BLaER1 treated with 17β-estradiol and CSF1 and Interleukin-3, amounts not matched to agents 10 nM and 100 nM (cell line): ENCODE measurements around the gene GGACT.
A peak's percentile ranks its signal among the peaks of the same experiment; 100 is the strongest.
"Not testable (repeated sequence)": the region's sequence is repeated elsewhere in the genome, so short reads cannot be mapped to it uniquely, and the experiment has no call there.

Experiments
- H3K27ac ChIP-seq, 11 experiments: shearing (Covaris generic); formaldehyde crosslinking; 2 replicates each; pipeline ENCODE4 v1.8.1; 2022
- H3K27me3 ChIP-seq, 11 experiments: shearing (Covaris generic); formaldehyde crosslinking; 2 replicates each; pipeline ENCODE4 v1.8.1; 2022
- H3K36me3 ChIP-seq, 11 experiments: shearing (Covaris generic); formaldehyde crosslinking; 2 replicates each; pipeline ENCODE4 v1.8.1; 2022
- H3K4me1 ChIP-seq, 10 experiments: shearing (Covaris generic); formaldehyde crosslinking; 2 replicates each; pipeline ENCODE4 v1.8.1; 2022
- H3K4me2 ChIP-seq, 11 experiments: shearing (Covaris generic); formaldehyde crosslinking; 2 replicates each; pipeline ENCODE4 v1.8.1; 2022
- H3K4me3 ChIP-seq, 10 experiments: shearing (Covaris generic); formaldehyde crosslinking; 2 replicates each; pipeline ENCODE4 v1.8.1; 2022
- H3K9ac ChIP-seq, 11 experiments: shearing (Covaris generic); formaldehyde crosslinking; 2 replicates each; pipeline ENCODE4 v1.8.1; 2022
- H3K9me3 ChIP-seq, 11 experiments: shearing (Covaris generic); formaldehyde crosslinking; replicated peaks in 1 of 11; 2 replicates each; pipeline ENCODE4 v1.8.1; 2022
- H4K20me1 ChIP-seq, 11 experiments: shearing (Covaris generic); formaldehyde crosslinking; 2 replicates each; pipeline ENCODE4 v1.8.1; 2022
- Cebpa-rat ChIP-seq, 11 experiments: shearing (Covaris generic); IDR thresholded peaks; 2 replicates each; pipeline ENCODE4 v1.8.1; 2022

Gene GGACT

DNA sequence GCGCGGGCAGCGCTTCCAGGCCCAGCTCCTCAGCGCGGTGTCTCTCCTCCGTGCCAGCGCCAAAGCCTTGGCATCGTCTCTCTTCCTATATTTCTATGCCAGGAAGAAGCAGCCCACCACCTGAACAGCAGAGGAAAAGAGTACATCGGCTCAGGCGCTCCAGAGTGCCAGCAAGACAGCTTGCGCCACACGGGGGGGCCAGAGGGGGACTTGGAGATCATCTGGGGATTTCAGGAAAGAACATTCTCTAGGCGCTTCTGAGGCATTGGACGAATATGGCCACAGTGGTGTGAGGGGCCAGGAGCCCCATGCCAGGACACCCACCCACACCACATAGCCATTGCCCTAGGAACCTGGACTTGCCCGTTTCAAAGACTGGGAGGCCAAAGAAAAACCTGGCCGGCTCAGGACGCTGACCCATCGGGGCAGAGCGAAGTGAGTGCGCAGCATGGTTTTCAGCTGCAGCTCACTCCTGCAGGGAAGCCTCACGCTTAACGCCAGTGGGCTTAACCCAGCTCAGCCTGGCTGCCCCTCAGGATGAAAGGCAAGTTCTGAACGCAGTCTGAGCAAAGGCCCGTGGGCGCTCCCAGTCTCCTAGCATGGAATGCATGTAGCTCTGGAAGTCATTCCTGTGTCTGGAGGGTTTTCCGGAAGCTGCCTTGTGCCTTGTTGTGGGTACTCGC is 62.1 kb downstream of the GGACT start:
- Histone ChIP-seq H3K27me3 (peaks cover 0 to 17% (median 0%) of the 10 kb centered on the region in 11 experiments; a peak in 6 of 22 replicates), H3K4me2 (no peak overlapping the region), H3K36me3 (peaks cover 0 to 21% (median 0%) of the 10 kb centered on the region in 11 experiments; a peak in 4 of 22 replicates), H3K4me3 (no peak overlapping the region), H3K4me1 (peaks cover 12 to 41% (median 19%) of the 10 kb centered on the region in 10 experiments), H3K9me3 (peaks cover 0 to 5% (median 0%) of the 10 kb centered on the region in 11 experiments; a peak in 2 of 22 replicates), H3K9ac (no peak overlapping the region), H3K27ac (no peak overlapping the region), H4K20me1 (peaks cover 0 to 13% (median 0%) of the 10 kb centered on the region in 11 experiments; a peak in 3 of 22 replicates)
- no peak for TF ChIP-seq Cebpa-rat (IDR thresholded peaks at IDR 0.05)

DNA sequence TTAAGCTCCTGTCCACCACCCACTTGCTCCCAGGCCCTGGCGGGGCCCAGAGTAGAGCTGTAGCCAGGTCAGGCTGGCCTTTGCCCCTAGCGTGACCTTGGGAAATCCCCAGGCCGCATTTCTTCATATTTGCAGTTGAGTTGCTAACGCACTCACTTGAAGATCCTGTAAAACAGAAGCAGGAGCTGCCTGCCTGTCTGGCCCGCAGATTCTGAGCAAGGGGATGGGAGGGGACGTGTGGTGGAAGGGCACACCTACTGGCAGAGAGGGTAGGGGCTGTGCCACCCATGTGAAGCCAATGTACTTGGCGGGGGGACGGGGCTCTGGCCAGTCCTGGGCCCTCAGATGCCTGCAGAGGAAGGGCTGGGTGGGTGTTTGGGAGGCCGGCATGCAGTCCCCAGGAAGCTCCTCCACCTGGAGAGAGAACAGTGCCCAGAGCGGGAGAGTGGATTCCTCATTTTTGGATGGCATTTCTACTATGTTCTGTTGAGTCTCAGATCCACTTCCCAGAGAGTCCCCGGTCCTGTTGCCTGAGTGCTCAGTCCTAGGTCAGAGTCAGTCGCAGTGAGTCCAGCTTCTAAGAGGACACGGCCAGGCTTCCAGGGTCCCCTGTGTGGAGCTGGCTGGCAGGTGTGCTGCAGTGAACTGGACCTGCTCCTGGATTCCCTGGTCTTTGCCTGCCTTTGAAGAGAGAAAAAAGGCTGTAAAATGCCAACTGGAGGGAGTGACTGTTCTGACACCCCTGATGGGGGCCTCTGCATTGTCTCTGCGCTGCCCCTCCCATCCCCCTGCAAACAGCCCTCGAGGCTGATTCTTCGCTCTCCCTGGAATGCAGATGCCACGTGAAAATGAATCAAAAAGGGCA is 62.9 kb downstream of the GGACT start:
- H3K36me3 ChIP-seq = peaks cover 0 to 21% (median 0%) of the 10 kb centered on the region in 11 experiments; a peak in 4 of 22 replicates
- peaks cover 0 to 24% (median 0%) of the 10 kb centered on the region in 11 experiments; a peak in 7 of 22 replicates for H3K27me3 ChIP-seq
- no peak overlapping the region for H3K9ac ChIP-seq
- no peak overlapping the region for H3K4me2 ChIP-seq
- H3K4me1 ChIP-seq = peaks cover 17 to 42% (median 27%) of the 10 kb centered on the region in 10 experiments
- H3K9me3 ChIP-seq = no peaks in the 10 kb centered on the region
- no peak overlapping the region for H3K27ac ChIP-seq
- TF ChIP-seq Cebpa-rat (IDR thresholded peaks at IDR 0.05) = no peak
- peaks cover 0 to 19% (median 0%) of the 10 kb centered on the region in 11 experiments; a peak in 4 of 22 replicates for H4K20me1 ChIP-seq
- H3K4me3 ChIP-seq = no peak overlapping the region

DNA sequence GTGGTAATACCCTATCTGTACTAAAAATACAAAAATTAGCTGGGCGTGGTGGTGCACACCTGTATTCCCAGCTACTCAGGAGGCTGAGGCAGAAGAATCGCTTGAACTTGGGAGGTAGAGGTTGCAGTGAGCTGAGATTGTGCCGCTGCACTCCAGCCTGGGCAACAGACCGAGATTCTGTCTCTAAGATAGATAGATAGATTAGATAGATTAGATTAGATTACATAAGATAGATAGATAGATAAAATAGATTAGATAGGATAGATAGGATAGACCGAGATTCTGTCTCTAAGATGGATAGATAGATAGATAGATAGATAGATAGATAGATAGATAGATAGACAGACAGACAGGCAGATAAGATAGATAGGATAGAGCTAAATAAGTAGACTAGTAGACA is 63.9 kb downstream of the GGACT start:
- not testable (repeated sequence) for H3K27ac ChIP-seq, H3K9me3 ChIP-seq, H3K4me3 ChIP-seq, H3K4me2 ChIP-seq, H3K9ac ChIP-seq
- peaks cover 0 to 21% (median 0%) of the 10 kb centered on the region in 11 experiments; a peak in 4 of 22 replicates for H3K36me3 ChIP-seq
- H3K4me1 ChIP-seq = peaks cover 17 to 37% (median 26%) of the 10 kb centered on the region in 10 experiments
- H3K27me3 ChIP-seq = peaks cover 0 to 26% (median 0%) of the 10 kb centered on the region in 11 experiments; a peak in 7 of 22 replicates
- H4K20me1 ChIP-seq = peaks cover 0 to 19% (median 0%) of the 10 kb centered on the region in 11 experiments; a peak in 4 of 22 replicates

DNA sequence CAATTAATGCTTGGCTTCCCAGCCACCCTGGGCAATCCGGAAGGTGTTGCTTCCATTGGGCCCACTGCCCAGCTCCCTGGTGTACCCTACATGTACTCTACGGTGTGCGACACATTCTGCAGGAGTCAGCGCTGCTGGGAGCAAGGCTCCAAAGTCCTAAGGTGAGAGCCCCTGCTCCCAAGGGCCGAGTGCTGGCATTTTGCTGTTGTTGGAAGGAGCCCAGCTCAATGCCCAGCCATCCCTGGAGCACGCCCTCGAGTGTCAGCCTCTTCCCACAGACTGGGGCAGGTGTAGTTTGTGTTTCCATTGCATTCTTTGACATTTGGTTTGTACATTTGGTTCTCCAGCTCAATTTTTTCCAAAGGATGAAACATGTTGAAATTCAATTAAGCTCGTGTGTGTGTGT is 64.6 kb downstream of the GGACT start:
- peaks cover 0 to 26% (median 0%) of the 10 kb centered on the region in 11 experiments; a peak in 7 of 22 replicates for H3K27me3 ChIP-seq
- peaks cover 17 to 37% (median 26%) of the 10 kb centered on the region in 10 experiments for H3K4me1 ChIP-seq
- H4K20me1 ChIP-seq = peaks cover 0 to 19% (median 0%) of the 10 kb centered on the region in 11 experiments; a peak in 4 of 22 replicates
- no peak overlapping the region for H3K27ac ChIP-seq
- no peak for TF ChIP-seq Cebpa-rat (IDR thresholded peaks at IDR 0.05)
- no peaks in the 10 kb centered on the region for H3K9me3 ChIP-seq
- peaks cover 0 to 16% (median 0%) of the 10 kb centered on the region in 11 experiments; a peak in 3 of 22 replicates for H3K36me3 ChIP-seq
- no peak overlapping the region for H3K4me2 ChIP-seq
- no peak overlapping the region for H3K9ac ChIP-seq
- H3K4me3 ChIP-seq = no peak overlapping the region

DNA sequence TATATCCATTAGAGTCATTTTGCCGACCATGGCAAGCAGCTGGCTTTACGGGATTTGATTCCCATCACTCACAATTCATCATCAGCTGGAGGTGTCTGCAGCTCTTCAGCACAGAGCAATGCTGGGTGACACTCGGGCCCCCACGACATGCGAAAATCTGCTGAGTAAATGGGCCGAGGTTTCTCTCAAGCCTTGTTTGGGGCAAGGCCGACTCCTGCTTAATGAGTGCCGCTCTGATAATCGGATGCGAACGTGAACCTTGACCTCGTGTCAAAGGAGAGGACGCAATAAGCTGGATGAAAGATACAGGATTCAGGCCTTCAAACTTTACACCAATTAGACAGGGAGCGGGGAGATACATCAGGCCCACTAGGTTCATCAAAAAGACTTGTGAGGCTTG is 65.2 kb downstream of the GGACT start:
- Histone ChIP-seq H3K9ac (no peak overlapping the region), H4K20me1 (peaks cover 0 to 19% (median 0%) of the 10 kb centered on the region in 11 experiments; a peak in 4 of 22 replicates), H3K4me2 (peak overlapping the region in 6 of 11 experiments; percentile 84 to 96 (median 91); a peak in 6 of 22 replicates), H3K36me3 (peaks cover 0 to 11% (median 0%) of the 10 kb centered on the region in 11 experiments; a peak in 2 of 22 replicates), H3K4me3 (no peak overlapping the region), H3K27me3 (peaks cover 0 to 26% (median 0%) of the 10 kb centered on the region in 11 experiments; a peak in 7 of 22 replicates), H3K27ac (no peak overlapping the region), H3K4me1 (peaks cover 17 to 37% (median 26%) of the 10 kb centered on the region in 10 experiments), H3K9me3 (no peaks in the 10 kb centered on the region)
- TF ChIP-seq Cebpa-rat (IDR thresholded peaks at IDR 0.05) = no peak

DNA sequence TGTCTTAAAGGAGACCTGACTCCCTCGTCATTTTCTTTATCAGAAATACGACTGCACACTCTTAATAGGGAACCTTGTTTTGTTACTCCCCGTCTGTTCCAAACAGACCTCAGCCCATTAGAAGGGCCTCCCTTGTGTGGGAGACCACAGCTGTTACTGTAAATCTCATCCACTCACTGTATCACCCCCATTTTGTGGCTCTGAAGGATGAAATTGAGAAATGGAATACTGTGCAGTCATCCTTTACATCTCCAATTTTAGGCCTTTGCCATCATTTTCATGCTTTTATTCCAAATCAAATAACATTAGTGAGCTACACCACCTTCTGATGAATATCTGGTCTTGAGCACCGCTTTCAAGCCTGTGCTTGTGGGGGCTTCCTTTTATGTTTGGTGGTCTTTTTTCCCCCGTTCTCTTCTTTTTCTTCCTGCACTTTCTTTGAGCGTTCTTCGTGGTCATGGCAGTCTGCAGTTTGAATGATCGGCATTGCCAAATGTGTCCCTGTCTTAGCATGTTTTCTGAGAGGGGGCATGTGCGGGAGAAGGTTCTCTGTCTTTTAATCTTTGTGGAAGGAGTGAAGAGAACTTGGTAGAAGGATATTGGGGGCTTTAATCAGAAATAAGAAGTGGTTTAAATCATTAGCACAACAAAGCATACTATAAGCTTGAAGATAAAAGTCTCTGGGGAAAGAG is 65.8 kb downstream of the GGACT start:
- H3K27ac ChIP-seq = no peak overlapping the region
- H4K20me1 ChIP-seq = peaks cover 0 to 19% (median 0%) of the 10 kb centered on the region in 11 experiments; a peak in 4 of 22 replicates
- H3K9me3 ChIP-seq = no peaks in the 10 kb centered on the region
- H3K4me1 ChIP-seq = peaks cover 17 to 37% (median 26%) of the 10 kb centered on the region in 10 experiments
- H3K36me3 ChIP-seq = peaks cover 0 to 6% (median 0%) of the 10 kb centered on the region in 11 experiments; a peak in 2 of 22 replicates
- TF ChIP-seq Cebpa-rat (IDR thresholded peaks at IDR 0.05) = no peak
- 0 out of 20 replicates have a peak overlapping the region, but pooled peaks of 1 of the 10 experiments have one; percentile 49 for H3K4me3 ChIP-seq
- peaks cover 0 to 26% (median 0%) of the 10 kb centered on the region in 11 experiments; a peak in 7 of 22 replicates for H3K27me3 ChIP-seq
- H3K9ac ChIP-seq = no peak overlapping the region
- peak overlapping the region; percentile 81 to 96 (median 86) for H3K4me2 ChIP-seq

DNA sequence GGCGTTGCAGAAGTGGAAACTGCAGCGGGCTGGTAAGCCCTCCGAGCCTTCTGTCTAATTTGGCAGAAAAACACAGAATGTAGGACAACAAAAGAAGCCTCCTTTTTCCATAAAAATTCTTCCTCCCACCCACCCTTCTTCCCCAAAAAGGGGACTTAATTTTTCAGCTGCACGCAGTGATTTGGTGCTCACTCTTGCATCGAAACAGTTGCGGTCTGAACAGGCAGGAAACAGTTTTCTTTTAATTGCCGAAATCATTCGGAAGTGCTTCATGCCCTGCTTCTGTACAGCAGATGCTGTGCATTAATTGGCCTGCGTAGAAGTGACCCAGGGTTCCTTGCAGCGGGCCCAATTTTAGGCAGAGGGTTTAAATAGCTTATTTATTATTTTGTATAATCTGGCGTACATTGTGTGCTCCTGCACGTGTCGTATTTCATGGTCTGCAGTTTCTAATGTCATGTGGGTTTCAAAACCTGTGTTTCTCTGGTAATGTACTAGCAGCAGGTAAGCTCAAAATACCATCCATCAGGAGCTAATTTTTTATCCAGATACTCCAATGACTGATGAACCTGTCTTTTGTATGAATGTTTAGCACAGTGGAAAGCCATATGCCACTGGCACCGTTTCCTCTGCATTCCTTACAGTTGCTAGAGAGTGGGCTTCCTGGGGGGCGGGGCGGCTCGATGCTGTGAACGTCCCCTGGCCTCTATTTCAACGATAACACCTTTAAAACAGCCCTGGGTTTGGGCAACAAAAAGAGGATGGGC is 66.6 kb downstream of the GGACT start:
- Histone ChIP-seq H3K4me2 (peak overlapping the region; percentile 81 to 96 (median 86)), H3K36me3 (no peaks in the 10 kb centered on the region; a peak in 1 of 22 replicates), H3K27ac (peak overlapping the region in 1 of 11 experiments; percentile 41; a peak in 1 of 22 replicates), H4K20me1 (peaks cover 0 to 19% (median 0%) of the 10 kb centered on the region in 11 experiments; a peak in 4 of 22 replicates), H3K4me3 (peak overlapping the region; percentile 22 to 59 (median 47); a peak in 15 of 20 replicates), H3K27me3 (peaks cover 0 to 26% (median 0%) of the 10 kb centered on the region in 11 experiments; a peak in 7 of 22 replicates), H3K9me3 (no peaks in the 10 kb centered on the region), H3K4me1 (peaks cover 17 to 37% (median 26%) of the 10 kb centered on the region in 10 experiments), H3K9ac (peak overlapping the region in 7 of 11 experiments; percentile 8 to 65 (median 38); a peak in 8 of 22 replicates)
- no peak for TF ChIP-seq Cebpa-rat (IDR thresholded peaks at IDR 0.05)
